ENCODE measurements around the gene SCAF4. TPM values are rescaled to one million over a fixed set of nuclear protein-coding genes. Genes with fewer than 3 reads are reported as not detected.

The SCAF4 gene
- total and polyA plus RNA-seq, 9 of the 15 experiments (the other 6 are each of a cell fraction or from before 2014, with no cell fraction given): 2.3 to 55.7 (median 17.2) TPM

DNA sequence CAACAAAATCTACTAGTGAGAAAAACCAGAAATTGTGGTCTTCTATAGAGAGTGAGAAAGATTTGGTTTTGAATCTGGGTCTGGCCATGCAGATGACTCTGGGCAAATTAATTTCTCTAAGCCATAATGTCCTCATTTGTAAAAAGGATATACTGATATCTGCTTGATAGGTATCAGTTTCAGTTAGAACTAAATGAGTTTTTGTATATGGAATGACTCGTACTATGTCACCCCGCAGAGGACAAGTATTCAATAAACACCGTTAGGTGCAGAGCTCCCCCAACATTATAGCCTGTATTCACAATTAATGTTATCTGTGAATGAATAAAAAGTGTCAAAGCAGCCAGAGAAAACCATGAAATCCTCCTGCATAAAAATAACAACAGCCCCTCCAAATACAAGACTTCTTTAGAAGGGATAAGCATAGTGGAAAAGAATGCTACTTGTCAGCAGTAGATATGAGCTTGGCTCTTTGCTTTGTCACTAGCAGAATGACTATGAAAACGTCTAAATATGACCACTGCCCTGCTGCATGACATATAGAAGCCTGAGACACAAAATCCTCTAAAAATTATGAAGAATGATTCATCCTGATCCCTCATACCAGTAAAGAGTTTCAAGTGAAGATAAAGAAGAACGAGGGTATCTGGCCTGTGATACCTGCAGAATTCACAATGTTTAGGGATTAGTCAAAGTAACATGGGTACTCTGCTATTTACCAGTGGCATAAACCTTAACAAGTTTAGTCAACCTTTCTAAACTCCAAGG, 17.8 kb downstream of the SCAF4 start:
- Histone ChIP-seq H3K27me3 (ENCODE audit: control insufficient read depth in 2 of 2, insufficient read depth in 2 of 2, low read length in 2 of 2) (no peaks in the 10 kb centered on the region), H3K9me1 (ENCODE audit: control insufficient read depth, insufficient read depth, low read length) (no peaks in the 10 kb centered on the region), H3K9ac (ENCODE audit: insufficient read depth in 1 of 2, low read depth in 2 of 2, low read length in 2 of 2) (peak overlapping the region in 1 of 2 experiments; percentile 60; a peak in 2 of 4 replicates), H3K36me3 (ENCODE audit: control insufficient read depth, insufficient read depth, low read length) (peaks cover 16% of the 10 kb centered on the region), H3K4me3 (0 out of 2 replicates have a peak overlapping the region, but pooled peaks have one; percentile 5), H3K79me2 (ENCODE audit: control insufficient read depth, insufficient read depth, low read length) (peaks cover 98% of the 10 kb centered on the region), H3K4me1 (replicated peaks in 1 of 2; ENCODE audit: control insufficient read depth in 2 of 2, insufficient read depth in 2 of 2, low read length in 2 of 2) (peaks cover 0 to 54% of the 10 kb centered on the region in 2 experiments; a peak in 4 of 5 replicates), H2AFZ (ENCODE audit: low read depth, low read length) (no peak overlapping the region), H3K4me2 (ENCODE audit: insufficient read depth, low read length) (peak overlapping the region; percentile 63), H3K27ac (ENCODE audit: extremely low read depth, low read depth, low read length) (peak overlapping the region; percentile 86), H3K9me3 (replicated peaks; ENCODE audit: control insufficient read depth, insufficient read depth, low read depth, low read length) (no peaks in the 10 kb centered on the region), H4K20me1 (replicated peaks; ENCODE audit: control insufficient read depth, insufficient read depth, low read length) (peaks cover 25% of the 10 kb centered on the region)
- intact Hi-C loops (cut with micrococcal nuclease): no loop called here
- DNase-seq (ENCODE audit: extremely low read depth in 1 of 4, low spot score in 3 of 4): peak in 2 of 4 experiments; percentile 76 to 81
- ChIA-PET POLR2A (interaction anchor here (0.6 to 1.3 kb wide), 7 partner anchors 8 to 47 kb away, joined by 3 to 7 read pairs (median 3); no protein-coding TSS in a partner anchor), CTCF (ENCODE audit: low intra/inter-chr PET ratio) (interaction anchor here (0.5 kb wide), 1 partner anchor 19 kb away, joined by 3 read pairs; no protein-coding TSS in a partner anchor)
- in situ Hi-C loops (cut with MboI): no loop called here
- peak; percentile 88 for ATAC-seq
- no TSS peak for BruUV-seq (replicated peaks)
- peak; percentile 88 for FAIRE-seq
- WGBS (ENCODE audit: insufficient coverage, low coverage, missing lambda C conversion rate): under 1% methylated on average over 5 of the region's 5 CpGs
- TF ChIP-seq PHF20 (IDR thresholded peaks at IDR 0.05; ENCODE audit: partially characterized antibody) (no peak), CC2D1A (IDR thresholded peaks at IDR 0.05) (no peak; the same call in 1 of the 2 replicates), CCNT2 (IDR thresholded peaks at IDR 0.05; ENCODE audit: borderline replicate concordance, extremely low read depth, insufficient read length, low read depth, low read length) (no peak), SMARCE1 (IDR thresholded peaks at IDR 0.05) (peak; percentile 80; the same call in 1 of the 2 replicates), RBM25 (IDR thresholded peaks at IDR 0.05; ENCODE audit: low read depth, low read length, severe bottlenecking) (no peak), MED1 (CRISPR knock-in tag; IDR thresholded peaks at IDR 0.05; ENCODE audit: borderline replicate concordance) (no peak), ZNF586 (CRISPR knock-in tag; conservative IDR thresholded peaks at IDR 0.05) (no peak), POLR2G (IDR thresholded peaks at IDR 0.05; ENCODE audit: low read depth, low read length) (no peak), HDAC3 (IDR thresholded peaks at IDR 0.05; ENCODE audit: borderline replicate concordance, partially characterized antibody) (no peak), MYC (IDR thresholded peaks at IDR 0.05; ENCODE audit: low read depth, low read length) (no peak), MYC (CRISPR knock-in tag; IDR thresholded peaks at IDR 0.05; ENCODE audit: borderline replicate concordance, low read depth) (no peak), TAL1 (IDR thresholded peaks at IDR 0.05) (peak; percentile 61; the same call in 1 of the 2 replicates), KAT2B (IDR thresholded peaks at IDR 0.05; ENCODE audit: low read depth, low read length) (no peak), NR2C1 (IDR thresholded peaks at IDR 0.05) (no peak), NR2C1 (tag; IDR thresholded peaks at IDR 0.05) (no peak)
- TF ChIP-seq, protein P1, sequence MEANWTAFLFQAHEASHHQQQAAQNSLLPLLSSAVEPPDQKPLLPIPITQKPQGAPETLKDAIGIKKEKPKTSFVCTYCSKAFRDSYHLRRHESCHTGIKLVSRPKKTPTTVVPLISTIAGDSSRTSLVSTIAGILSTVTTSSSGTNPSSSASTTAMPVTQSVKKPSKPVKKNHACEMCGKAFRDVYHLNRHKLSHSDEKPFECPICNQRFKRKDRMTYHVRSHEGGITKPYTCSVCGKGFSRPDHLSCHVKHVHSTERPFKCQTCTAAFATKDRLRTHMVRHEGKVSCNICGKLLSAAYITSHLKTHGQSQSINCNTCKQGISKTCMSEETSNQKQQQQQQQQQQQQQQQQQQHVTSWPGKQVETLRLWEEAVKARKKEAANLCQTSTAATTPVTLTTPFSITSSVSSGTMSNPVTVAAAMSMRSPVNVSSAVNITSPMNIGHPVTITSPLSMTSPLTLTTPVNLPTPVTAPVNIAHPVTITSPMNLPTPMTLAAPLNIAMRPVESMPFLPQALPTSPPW (CRISPR knock-in tag; IDR thresholded peaks at IDR 0.05): no peak
- TF ChIP-seq, protein P2, sequence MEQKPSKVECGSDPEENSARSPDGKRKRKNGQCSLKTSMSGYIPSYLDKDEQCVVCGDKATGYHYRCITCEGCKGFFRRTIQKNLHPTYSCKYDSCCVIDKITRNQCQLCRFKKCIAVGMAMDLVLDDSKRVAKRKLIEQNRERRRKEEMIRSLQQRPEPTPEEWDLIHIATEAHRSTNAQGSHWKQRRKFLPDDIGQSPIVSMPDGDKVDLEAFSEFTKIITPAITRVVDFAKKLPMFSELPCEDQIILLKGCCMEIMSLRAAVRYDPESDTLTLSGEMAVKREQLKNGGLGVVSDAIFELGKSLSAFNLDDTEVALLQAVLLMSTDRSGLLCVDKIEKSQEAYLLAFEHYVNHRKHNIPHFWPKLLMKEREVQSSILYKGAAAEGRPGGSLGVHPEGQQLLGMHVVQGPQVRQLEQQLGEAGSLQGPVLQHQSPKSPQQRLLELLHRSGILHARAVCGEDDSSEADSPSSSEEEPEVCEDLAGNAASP (IDR thresholded peaks at IDR 0.05): no peak
- TF ChIP-seq, protein P3, sequence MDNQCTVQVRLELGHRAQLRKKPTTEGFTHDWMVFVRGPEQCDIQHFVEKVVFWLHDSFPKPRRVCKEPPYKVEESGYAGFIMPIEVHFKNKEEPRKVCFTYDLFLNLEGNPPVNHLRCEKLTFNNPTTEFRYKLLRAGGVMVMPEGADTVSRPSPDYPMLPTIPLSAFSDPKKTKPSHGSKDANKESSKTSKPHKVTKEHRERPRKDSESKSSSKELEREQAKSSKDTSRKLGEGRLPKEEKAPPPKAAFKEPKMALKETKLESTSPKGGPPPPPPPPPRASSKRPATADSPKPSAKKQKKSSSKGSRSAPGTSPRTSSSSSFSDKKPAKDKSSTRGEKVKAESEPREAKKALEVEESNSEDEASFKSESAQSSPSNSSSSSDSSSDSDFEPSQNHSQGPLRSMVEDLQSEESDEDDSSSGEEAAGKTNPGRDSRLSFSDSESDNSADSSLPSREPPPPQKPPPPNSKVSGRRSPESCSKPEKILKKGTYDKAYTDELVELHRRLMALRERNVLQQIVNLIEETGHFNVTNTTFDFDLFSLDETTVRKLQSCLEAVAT (IDR thresholded peaks at IDR 0.05): peak; percentile 69 to 72; a peak in 2 of 4 replicates

Data from K562 (cell line).